ENCODE results near the gene PHC2.

GRCh38 chr1:33319949-33320618 is 110.8 kb downstream of the PHC2 start:
- TF ChIP-seq CTCF (IDR thresholded peaks at IDR 0.05) (no peak), POLR2A (IDR thresholded peaks at IDR 0.05) (no peak)

Measured in heart left ventricle (tissue), 13 donors.